IPS-20b (cell line): Measurements from ENCODE around the gene SLC30A1.
"Not testable (repeated sequence)": the region's sequence is repeated elsewhere in the genome, so short reads cannot be mapped to it uniquely, and the experiment has no call there.

Source experiments
- H3K27ac ChIP-seq: one replicate; pipeline ENCODE4 v1.5.1; 2013; ENCODE audit warnings: low read length
- H3K27me3 ChIP-seq: 2 replicates; pipeline ENCODE4 v1.6.1; 2013; ENCODE audit warnings: mild to moderate bottlenecking, low read length, inconsistent platforms; ENCODE audit not compliant: insufficient read depth
- H3K36me3 ChIP-seq: 2 replicates; pipeline ENCODE4 v1.6.1; 2013; ENCODE audit warnings: low read depth, mild to moderate bottlenecking, inconsistent platforms, low read length, moderate library complexity; ENCODE audit not compliant: insufficient read depth
- H3K4me1 ChIP-seq: 2 replicates; pipeline ENCODE4 v1.6.1; 2013; ENCODE audit warnings: mild to moderate bottlenecking, control low read depth, inconsistent platforms, low read length, moderate library complexity; ENCODE audit not compliant: insufficient read depth
- H3K4me3 ChIP-seq: 2 replicates; pipeline ENCODE4 v1.5.1; 2013; ENCODE audit warnings: mild to moderate bottlenecking, low read length, inconsistent platforms
- H3K9ac ChIP-seq: 2 replicates; pipeline ENCODE4 v1.6.1; 2013; ENCODE audit warnings: low read depth, mild to moderate bottlenecking, inconsistent platforms, low read length, moderate library complexity
- H3K9me3 ChIP-seq: 2 replicates; pipeline ENCODE4 v1.6.1; 2013; ENCODE audit warnings: mild to moderate bottlenecking, low read depth, low read length, inconsistent platforms; ENCODE audit not compliant: insufficient read depth

The SLC30A1 gene

DNA sequence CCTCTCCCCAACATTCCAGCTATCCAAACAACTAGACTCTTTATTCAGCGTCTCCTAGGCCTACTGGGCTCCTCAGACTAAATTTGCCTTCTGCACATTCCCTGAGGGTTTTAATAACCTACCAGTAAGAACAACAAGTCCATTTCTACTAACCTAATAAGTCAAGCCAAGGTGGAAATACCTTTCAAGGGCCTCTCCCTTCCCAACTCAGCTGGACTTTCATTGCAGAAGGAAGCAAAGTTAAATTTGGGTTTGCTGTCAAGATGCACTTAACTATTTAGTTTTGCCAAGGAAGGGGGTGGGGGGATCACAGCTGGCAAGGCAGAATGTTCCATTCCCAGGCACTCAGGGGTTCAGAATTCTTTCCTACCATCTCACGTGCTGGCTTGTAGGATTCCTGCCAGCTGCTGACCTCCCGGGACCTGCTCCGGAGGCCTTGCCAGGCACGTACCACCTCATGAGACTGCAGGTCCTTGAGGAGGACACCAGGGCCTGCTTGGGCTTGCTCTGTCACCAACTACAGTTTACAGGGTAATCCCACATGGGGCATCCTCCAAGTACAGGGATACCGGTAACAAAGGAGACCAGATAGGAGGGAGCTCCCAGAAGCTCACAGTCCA lies 29.8 kb downstream of the SLC30A1 start:
- Histone ChIP-seq H3K27me3 (no peaks in the 10 kb centered on the region), H3K9me3 (no peaks in the 10 kb centered on the region), H3K9ac (no peak overlapping the region), H3K36me3 (no peaks in the 10 kb centered on the region), H3K4me3 (no peak overlapping the region), H3K27ac (no peak overlapping the region), H3K4me1 (peaks cover 8% of the 10 kb centered on the region; the same call in 1 of the 2 replicates)

GRCh38 chr1:211548321-211549091 lies 30.5 kb downstream of the SLC30A1 start:
- Histone ChIP-seq H3K27me3 (no peaks in the 10 kb centered on the region), H3K4me1 (peaks cover 8% of the 10 kb centered on the region; the same call in 1 of the 2 replicates), H3K9ac (no peak overlapping the region), H3K4me3 (no peak overlapping the region), H3K9me3 (no peaks in the 10 kb centered on the region), H3K27ac (no peak overlapping the region), H3K36me3 (no peaks in the 10 kb centered on the region)

- no peak overlapping the region for H3K27ac ChIP-seq
- H3K27me3 ChIP-seq = no peaks in the 10 kb centered on the region
- no peak overlapping the region for H3K9ac ChIP-seq
- no peaks in the 10 kb centered on the region for H3K9me3 ChIP-seq
- no peaks in the 10 kb centered on the region for H3K36me3 ChIP-seq
- H3K4me1 ChIP-seq = peaks cover 8% of the 10 kb centered on the region; the same call in 1 of the 2 replicates
- no peak overlapping the region for H3K4me3 ChIP-seq
Measured at GRCh38 chr1:211547710-211548109, 31.3 kb downstream of the SLC30A1 start.

DNA sequence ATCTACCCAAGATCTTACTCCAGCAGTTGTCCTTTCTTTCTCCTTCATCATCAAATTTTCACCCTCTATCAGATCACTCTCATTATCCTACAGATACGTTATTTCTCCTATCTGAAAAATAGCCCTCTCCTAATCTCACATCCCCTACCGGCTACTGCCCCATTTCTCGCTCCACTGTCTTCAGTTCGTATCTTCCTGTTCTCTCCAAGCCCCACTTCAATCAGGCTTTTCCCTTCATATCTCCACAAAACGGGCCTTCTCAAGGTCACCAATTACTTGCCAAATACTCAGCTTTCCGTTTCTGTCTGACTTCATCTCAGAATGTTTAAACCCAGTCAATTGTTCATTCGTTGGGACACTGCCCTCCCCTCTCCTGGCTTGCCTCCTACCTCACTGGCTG lies 32.4 kb downstream of the SLC30A1 start:
- Histone ChIP-seq H3K36me3 (no peaks in the 10 kb centered on the region), H3K4me1 (peaks cover 8% of the 10 kb centered on the region; the same call in 1 of the 2 replicates), H3K27ac (no peak overlapping the region), H3K9ac (no peak overlapping the region), H3K9me3 (no peaks in the 10 kb centered on the region), H3K27me3 (no peaks in the 10 kb centered on the region), H3K4me3 (no peak overlapping the region)

- Histone ChIP-seq H3K4me1 (0 out of 2 replicates have a peak, but pooled peaks cover 2% of the 10 kb centered on the region), H3K4me3 (no peak overlapping the region), H3K9me3 (peaks cover 5% of the 10 kb centered on the region; the same call in 1 of the 2 replicates), H3K27me3 (no peaks in the 10 kb centered on the region), H3K9ac (no peak overlapping the region), H3K36me3 (no peaks in the 10 kb centered on the region), H3K27ac (no peak overlapping the region)
Measured at GRCh38 chr1:211543025-211543424, 35.9 kb downstream of the SLC30A1 start.

- H3K27ac ChIP-seq = no peak overlapping the region
- H3K4me3 ChIP-seq = no peak overlapping the region
- H3K9me3 ChIP-seq = peaks cover 5% of the 10 kb centered on the region; the same call in 1 of the 2 replicates
- H3K27me3 ChIP-seq = no peaks in the 10 kb centered on the region
- no peaks in the 10 kb centered on the region for H3K36me3 ChIP-seq
- no peaks in the 10 kb centered on the region for H3K4me1 ChIP-seq
- H3K9ac ChIP-seq = no peak overlapping the region
Measured at GRCh38 chr1:211541720-211542477, 37.1 kb downstream of the SLC30A1 start.

DNA sequence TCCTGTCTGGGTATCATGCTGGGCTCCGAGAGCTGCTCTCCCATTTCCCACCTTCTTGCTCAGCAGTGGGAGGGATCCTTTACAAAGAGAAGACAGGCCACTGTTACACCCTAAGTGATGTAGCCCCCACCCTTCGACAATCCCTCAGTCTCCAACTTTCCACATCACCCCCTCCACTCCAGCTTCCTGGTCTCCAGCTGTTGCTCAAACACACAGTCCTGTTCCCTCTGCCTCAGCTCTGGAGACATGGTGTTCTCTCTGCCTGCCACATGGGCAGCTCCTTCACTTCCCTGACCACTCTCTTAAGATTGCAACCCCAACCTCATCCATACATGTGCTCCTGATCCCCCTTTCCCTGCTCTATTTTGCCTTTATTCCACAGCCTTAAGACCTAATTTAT lies 37.7 kb downstream of the SLC30A1 start:
- Histone ChIP-seq H3K27me3 (no peaks in the 10 kb centered on the region), H3K36me3 (no peaks in the 10 kb centered on the region), H3K4me3 (no peak overlapping the region), H3K9me3 (peaks cover 5% of the 10 kb centered on the region; the same call in 1 of the 2 replicates), H3K9ac (no peak overlapping the region), H3K4me1 (no peaks in the 10 kb centered on the region), H3K27ac (no peak overlapping the region)

- not testable (repeated sequence) for H3K4me3 ChIP-seq, H3K4me1 ChIP-seq, H3K27me3 ChIP-seq, H3K9ac ChIP-seq, H3K9me3 ChIP-seq, H3K36me3 ChIP-seq, H3K27ac ChIP-seq
Measured at GRCh38 chr1:211540824-211541223, 38.1 kb downstream of the SLC30A1 start.

- H3K4me3 ChIP-seq = no peak overlapping the region
- H3K36me3 ChIP-seq = no peaks in the 10 kb centered on the region
- H3K27ac ChIP-seq = no peak overlapping the region
- no peaks in the 10 kb centered on the region for H3K27me3 ChIP-seq
- no peaks in the 10 kb centered on the region for H3K4me1 ChIP-seq
- peaks cover 5% of the 10 kb centered on the region; the same call in 1 of the 2 replicates for H3K9me3 ChIP-seq
- H3K9ac ChIP-seq = no peak overlapping the region
Measured at GRCh38 chr1:211538287-211538686, 40.7 kb downstream of the SLC30A1 start.

GRCh38 chr1:211537253-211537652 lies 41.7 kb downstream of the SLC30A1 start:
- Histone ChIP-seq H3K4me1 (no peaks in the 10 kb centered on the region), H3K9ac (no peak overlapping the region), H3K4me3 (no peak overlapping the region), H3K27ac (no peak overlapping the region), H3K27me3 (no peaks in the 10 kb centered on the region), H3K36me3 (no peaks in the 10 kb centered on the region), H3K9me3 (peaks cover 5% of the 10 kb centered on the region; the same call in 1 of the 2 replicates)

DNA sequence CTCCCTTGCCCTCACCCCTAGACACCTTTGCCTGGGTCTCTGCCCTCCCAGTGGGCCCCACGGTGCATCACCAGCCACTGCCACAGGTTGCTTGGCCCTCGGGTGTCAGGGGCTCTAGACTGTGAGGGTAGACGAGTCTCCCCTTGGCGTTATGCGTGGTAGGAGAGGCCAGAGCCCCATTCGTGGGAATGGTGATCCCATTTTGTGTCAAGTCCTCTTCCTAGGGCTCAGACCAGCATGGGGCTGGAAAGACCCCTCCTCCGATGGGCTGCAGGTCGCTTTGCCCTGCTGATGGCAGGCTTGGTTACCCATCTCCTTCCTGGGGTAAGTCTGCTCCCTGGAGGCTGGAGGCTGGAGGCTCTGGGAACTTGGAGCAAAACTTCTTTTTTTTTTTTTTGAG lies 42.4 kb downstream of the SLC30A1 start:
- Histone ChIP-seq H3K36me3 (no peaks in the 10 kb centered on the region), H3K27ac (no peak overlapping the region), H3K9ac (no peak overlapping the region), H3K9me3 (peaks cover 5% of the 10 kb centered on the region; the same call in 1 of the 2 replicates), H3K27me3 (no peaks in the 10 kb centered on the region), H3K4me1 (no peaks in the 10 kb centered on the region), H3K4me3 (no peak overlapping the region)
